ENCODE data around the gene USPL1.

Gene USPL1

GRCh38 chr13:30696278-30697176, 78.8 kb downstream of the USPL1 start (continued):
- TF ChIP-seq SNAI2 (CRISPR knock-in tag; IDR thresholded peaks at IDR 0.05) (no peak), ESRRG (CRISPR knock-in tag; IDR thresholded peaks at IDR 0.05) (no peak), TOX (CRISPR knock-in tag; IDR thresholded peaks at IDR 0.05; ENCODE audit: borderline replicate concordance) (no peak), CSRNP3 (CRISPR knock-in tag; IDR thresholded peaks at IDR 0.05) (no peak)

GRCh38 chr13:30697177-30697953, 79.6 kb downstream of the USPL1 start:
- TF ChIP-seq POU6F1 (CRISPR knock-in tag; IDR thresholded peaks at IDR 0.05; ENCODE audit: borderline replicate concordance, low read depth) (no peak), ZFP30 (CRISPR knock-in tag; IDR thresholded peaks at IDR 0.05) (no peak), ZNF565 (CRISPR knock-in tag; conservative IDR thresholded peaks at IDR 0.05; ENCODE audit: low read depth) (no peak), PATZ1 (CRISPR knock-in tag; IDR thresholded peaks at IDR 0.05; ENCODE audit: borderline replicate concordance) (no peak), TOX (CRISPR knock-in tag; IDR thresholded peaks at IDR 0.05; ENCODE audit: borderline replicate concordance) (no peak)
- ATAC-seq = peak; percentile 67

GRCh38 chr13:30697996-30698401, 80.3 kb downstream of the USPL1 start:
- peak; percentile 94 for ATAC-seq
- TF ChIP-seq ESRRG (CRISPR knock-in tag; IDR thresholded peaks at IDR 0.05) (no peak), PPARA (CRISPR knock-in tag; IDR thresholded peaks at IDR 0.05; ENCODE audit: borderline replicate concordance) (no peak), TCF4 (CRISPR knock-in tag; IDR thresholded peaks at IDR 0.05; ENCODE audit: borderline replicate concordance) (peak; percentile 75; the same call in 1 of the 2 replicates), ZFP3 (CRISPR knock-in tag; IDR thresholded peaks at IDR 0.05) (peak; percentile 84), GLIS3 (CRISPR knock-in tag; IDR thresholded peaks at IDR 0.05) (no peak), BACH2 (CRISPR knock-in tag; IDR thresholded peaks at IDR 0.05; ENCODE audit: borderline replicate concordance) (no peak), ISL1 (CRISPR knock-in tag; IDR thresholded peaks at IDR 0.05) (peak; percentile 73), CSDC2 (CRISPR knock-in tag; IDR thresholded peaks at IDR 0.05) (no peak), TSHZ2 (CRISPR knock-in tag; IDR thresholded peaks at IDR 0.05) (peak; percentile 41; the same call in 1 of the 2 replicates)

GRCh38 chr13:30698488-30699005, 80.8 kb downstream of the USPL1 start:
- TF ChIP-seq ISL1 (CRISPR knock-in tag; IDR thresholded peaks at IDR 0.05) = no peak
- no peak for TF ChIP-seq TOX (CRISPR knock-in tag; IDR thresholded peaks at IDR 0.05; ENCODE audit: borderline replicate concordance)
- no peak for TF ChIP-seq ZFP30 (CRISPR knock-in tag; IDR thresholded peaks at IDR 0.05)
- peak; percentile 55 for ATAC-seq

Measured in SK-N-SH treated with all-trans-retinoic acid at 6 μM for 48 hours (cell line).